Stimulated activated CD8-positive, alpha-beta memory T cell treated with anti-CD3 and anti-CD28 coated beads, Interleukin-4, amount 100 ng/mL, for 48 hours (primary cell): ENCODE results near the gene GAL3ST1.
"Not testable (repeated sequence)": the region's sequence is repeated elsewhere in the genome, so short reads cannot be mapped to it uniquely, and the experiment has no call there.

Experiments
- DNase-seq: peaks from one replicate; pipeline ENCODE4 v3.0.0-alpha.2; 2020

Gene GAL3ST1

GRCh38 chr22:30562366-30562765 is 12.1 kb downstream of the GAL3ST1 start:
- DNase-seq = no peak

GRCh38 chr22:30561402-30562189 is 12.9 kb downstream of the GAL3ST1 start:
- no peak for DNase-seq

- DNase-seq = peak; percentile 51
These were observed 13.7 kb downstream of the GAL3ST1 start for GRCh38 chr22:30560643-30561202.

- DNase-seq = no peak
These were observed 14.6 kb downstream of the GAL3ST1 start for GRCh38 chr22:30559889-30560288.

GRCh38 chr22:30557243-30557642 is 17.2 kb downstream of the GAL3ST1 start:
- no peak for DNase-seq

- DNase-seq = no peak
These were observed 18.1 kb downstream of the GAL3ST1 start for GRCh38 chr22:30556388-30556787.

- DNase-seq = no peak
These were observed 18.9 kb downstream of the GAL3ST1 start for GRCh38 chr22:30555282-30556210.

GRCh38 chr22:30553971-30554370 is 20.5 kb downstream of the GAL3ST1 start:
- no peak for DNase-seq

GRCh38 chr22:30552719-30553118 is 21.7 kb downstream of the GAL3ST1 start:
- DNase-seq = no peak

GRCh38 chr22:30551813-30552212 is 22.7 kb downstream of the GAL3ST1 start:
- not testable (repeated sequence) for DNase-seq

- no peak for DNase-seq
These were observed 27.3 kb downstream of the GAL3ST1 start for GRCh38 chr22:30547188-30547587.

GRCh38 chr22:30546616-30547015 is 27.8 kb downstream of the GAL3ST1 start, which contains the start of gene SEC14L6:
SEC14L6 (minus strand) TSS chr22:30546741; CDS start chr22:30546682, 59 bp downstream.
- no peak for DNase-seq

- DNase-seq = no peak
These were observed 31.7 kb downstream of the GAL3ST1 start for GRCh38 chr22:30542811-30543188.

- DNase-seq = peak; percentile 26
These were observed 32.3 kb downstream of the GAL3ST1 start for GRCh38 chr22:30541961-30542810.

- DNase-seq = not testable (repeated sequence)
These were observed 33.0 kb downstream of the GAL3ST1 start for GRCh38 chr22:30541511-30541910.

- no peak for DNase-seq
These were observed 35.1 kb downstream of the GAL3ST1 start for GRCh38 chr22:30539368-30539767.

GRCh38 chr22:30538280-30538679 is 36.2 kb downstream of the GAL3ST1 start:
- no peak for DNase-seq

GRCh38 chr22:30537083-30537731 is 37.3 kb downstream of the GAL3ST1 start:
- DNase-seq = no peak

- no peak for DNase-seq
These were observed 39.3 kb downstream of the GAL3ST1 start for GRCh38 chr22:30535182-30535581.

GRCh38 chr22:30531651-30532608 is 42.5 kb downstream of the GAL3ST1 start:
- DNase-seq = no peak

GRCh38 chr22:30526656-30527055 is 47.8 kb downstream of the GAL3ST1 start:
- no peak for DNase-seq
